GM12878 (cell line): ENCODE measurements around the gene LARGE1. TPM values are rescaled to one million over a fixed set of nuclear protein-coding genes. Genes with fewer than 3 reads are reported as not detected.

ENCODE experiments used
- ATAC-seq: fragments of 200-7000 bp; cut with Tn5 transposase; 3 replicates; pipeline ENCODE4 v1.9.1; 2020; ENCODE audit warnings: mild to moderate bottlenecking, moderate library complexity
- BruUV-seq: library from RNA; stranded (reverse); fragments of 400-500 nt; replicated peaks from 2 replicates; lab custom pipeline; 2021; lab: Mats Ljungman, UMichigan
- CTCF ChIA-PET: fragments of 300-600 bp; sonication (Branson Sonifier 250); formaldehyde crosslinking; extraction: SDS; loops from one replicate; lab custom pipeline; 2021; ENCODE audit warnings: inconsistent platforms; lab: Yijun Ruan, JAX
- POLR2A ChIA-PET: fragments of 350-600 bp; formaldehyde crosslinking; extraction: SDS; loops from one replicate; lab custom pipeline; 2021; ENCODE audit warnings: inconsistent platforms; lab: Charles Lee
- RAD21 ChIA-PET: fragments of 300-600 bp; sonication (Branson Sonifier 250); formaldehyde crosslinking; loops from one replicate; lab custom pipeline; 2023; ENCODE audit warnings: antibody characterized with exemption; ENCODE audit not compliant: unreplicated experiment; lab: Charles Lee
- SMC1A ChIA-PET: fragments of 300-600 bp; sonication (Branson Sonifier 250); formaldehyde crosslinking; loops from one replicate; lab custom pipeline; 2023; ENCODE audit not compliant: unreplicated experiment, uncharacterized antibody; lab: Charles Lee
- DNase-seq: peaks from one replicate; pipeline ENCODE4 v3.0.0-alpha.2; 2011; ENCODE audit warnings: low read depth, low spot score
- FAIRE-seq: peaks from 3 replicates; lab custom pipeline; 2011; peaks lifted over from hg19 to GRCh38; lab: Jason Lieb, UNC
- H2AFZ ChIP-seq: 2 replicates; pipeline ENCODE4 v1.6.0; 2011; ENCODE audit warnings: low read depth, low read length, control low read depth; ENCODE audit not compliant: control insufficient read depth
- H3K27ac ChIP-seq: 2 replicates; pipeline ENCODE4 v1.5.1; 2011; ENCODE audit warnings: control low read depth; ENCODE audit not compliant: control insufficient read depth, insufficient read depth
- H3K27me3 ChIP-seq, 2 experiments: replicated peaks in 1 of 2; 2 replicates each; pipeline versions ENCODE4 v1.6.0 to v1.6.1; 2011; ENCODE audit warnings: low read length in 1 of 2; ENCODE audit not compliant: control insufficient read depth in 2 of 2, insufficient read depth in 2 of 2
- H3K36me3 ChIP-seq, 2 experiments: 2 replicates each; pipeline ENCODE4 v1.5.1; 2011; ENCODE audit warnings: low read length in 1 of 2; ENCODE audit not compliant: control insufficient read depth in 2 of 2, insufficient read depth in 2 of 2
- H3K4me1 ChIP-seq: 2 replicates; pipeline ENCODE4 v1.6.1; 2011; ENCODE audit warnings: mild to moderate bottlenecking, low read length, moderate library complexity, mixed read lengths; ENCODE audit not compliant: control insufficient read depth, insufficient read depth
- H3K4me2 ChIP-seq: 2 replicates; pipeline ENCODE4 v1.6.0; 2011; ENCODE audit warnings: control low read depth; ENCODE audit not compliant: control insufficient read depth, insufficient read depth
- H3K4me3 ChIP-seq: fragments of 200-600 bp; sonication (generic); 2 replicates; pipeline ENCODE4 v1.5.1; 2016
- H3K79me2 ChIP-seq: 2 replicates; pipeline ENCODE4 v1.6.0; 2011; ENCODE audit warnings: low read length; ENCODE audit not compliant: control insufficient read depth, insufficient read depth
- H3K9ac ChIP-seq: 2 replicates; pipeline ENCODE4 v1.8.0; 2011; ENCODE audit warnings: low read length, control low read depth, mixed read lengths; ENCODE audit not compliant: control insufficient read depth, insufficient read depth
- H3K9me3 ChIP-seq: replicated peaks from 3 replicates; pipeline ENCODE4 v1.5.1; 2011; ENCODE audit warnings: mild to moderate bottlenecking, low read length; ENCODE audit not compliant: control insufficient read depth, insufficient read depth
- H4K20me1 ChIP-seq: 2 replicates; pipeline ENCODE4 v1.6.0; 2011; ENCODE audit not compliant: control insufficient read depth, insufficient read depth
- GABPA ChIP-seq: IDR thresholded peaks from 2 replicates; pipeline ENCODE4 v1.6.1; 2014; ENCODE audit warnings: antibody characterized with exemption, low read depth, mild to moderate bottlenecking, inconsistent platforms
- HDGF ChIP-seq: fragments of 450-650 bp; IDR thresholded peaks from 2 replicates; pipeline ENCODE4 v1.6.1; 2016; ENCODE audit warnings: antibody characterized with exemption
- IKZF1 ChIP-seq: fragments of 450-650 bp; conservative IDR thresholded peaks from 2 replicates; pipeline ENCODE4 v1.6.1; 2017; ENCODE audit warnings: antibody characterized with exemption, mild to moderate bottlenecking
- IKZF2 ChIP-seq, 2 experiments: fragments of 450-650 bp; IDR thresholded peaks; 2 replicates each; pipeline ENCODE4 v1.6.1; 2017; ENCODE audit warnings: mild to moderate bottlenecking in 2 of 2, moderate library complexity in 2 of 2
- KLF5 ChIP-seq: fragments of 450-650 bp; IDR thresholded peaks from 2 replicates; pipeline ENCODE4 v1.6.1; 2014; ENCODE audit warnings: mild to moderate bottlenecking; ENCODE audit not compliant: partially characterized antibody
- LARP7 ChIP-seq: fragments of 450-650 bp; IDR thresholded peaks from 2 replicates; pipeline ENCODE4 v1.6.1; 2017; ENCODE audit warnings: mild to moderate bottlenecking
- NFXL1 ChIP-seq: fragments of 450-650 bp; IDR thresholded peaks from 2 replicates; pipeline ENCODE4 v1.6.1; 2017; ENCODE audit warnings: antibody characterized with exemption, mild to moderate bottlenecking, borderline replicate concordance
- NFYA ChIP-seq: IDR thresholded peaks from 2 replicates; pipeline ENCODE4 v1.6.1; 2011; ENCODE audit warnings: low read depth, mild to moderate bottlenecking, low read length, improper control_type of control experiment, borderline replicate concordance
- POLR2A ChIP-seq: IDR thresholded peaks from 2 replicates; pipeline ENCODE4 v1.6.1; 2011; ENCODE audit warnings: low read depth, mild to moderate bottlenecking, low read length
- POU2F2 ChIP-seq: IDR thresholded peaks from 3 replicates; pipeline ENCODE4 v1.6.1; 2011; ENCODE audit warnings: low read depth, mild to moderate bottlenecking, low read length, borderline replicate concordance
- SREBF2 ChIP-seq: IDR thresholded peaks from 2 replicates; pipeline ENCODE4 v1.6.1; 2012; ENCODE audit warnings: mild to moderate bottlenecking, low read length
- TAF1 ChIP-seq: IDR thresholded peaks from 2 replicates; pipeline ENCODE4 v1.6.1; 2011; ENCODE audit warnings: mild to moderate bottlenecking, low read depth, low read length, borderline replicate concordance
- ZNF207 ChIP-seq: fragments of 450-650 bp; IDR thresholded peaks from 2 replicates; pipeline ENCODE4 v1.6.1; 2014; ENCODE audit warnings: antibody characterized with exemption, mild to moderate bottlenecking, borderline replicate concordance
- ZZZ3 ChIP-seq: IDR thresholded peaks from 2 replicates; pipeline ENCODE4 v1.6.1; 2011; ENCODE audit warnings: low read depth; ENCODE audit not compliant: control insufficient read depth, insufficient read length
- WGBS: methylation state at CpG from one replicate; pipeline ENCODE4 v1.1.6; 2016; ENCODE audit warnings: low lambda C conversion rate; ENCODE audit not compliant: insufficient replicate concordance, insufficient coverage; ENCODE audit errors: missing lambda C conversion rate; 5-methylcytosine and 5-hydroxymethylcytosine counted together
- in situ Hi-C: fragments of 300-500 bp; cut with MboI; formaldehyde crosslinking; loops from 9 replicates; pipeline ENCODE4 v1.14.3; 2018; ENCODE audit warnings: mixed read lengths
- intact Hi-C: fragments of 100-400 bp; cut with micrococcal nuclease; formaldehyde crosslinking; loops from one replicate; pipeline ENCODE4 v1.14.2; 2022; ENCODE audit not compliant: unreplicated experiment
- polyA plus RNA-seq, 11 experiments: library from polyadenylated mRNA; depleted of rRNA in 4 of 11; unstranded in 6 of 11; stranded (reverse) in 5 of 11; fragments of >200 nt; fragmentation: Nextera tagmentation in 4 of 11; fragmentation: Illumina TruSeq in 1 of 11; extraction: Ambion mirVana in 4 of 11; extraction: Trizol in 1 of 11; gene quantifications; 1 replicate in 1 of 11; 2 replicates in 10 of 11; pipeline versions ENCODE4 v1.2.1 to v1.2.3, GENCODE V29; 2011 to 2016; ENCODE audit warnings: inconsistent platforms in 2 of 11, missing spikeins in 2 of 11, low read depth in 1 of 11
- total RNA-seq, 4 experiments: library from RNA; depleted of rRNA in 3 of 4; stranded (reverse); fragments of >200 nt in 3 of 4; fragmentation: Illumina TruSeq in 1 of 4; extraction: Trizol in 1 of 4; gene quantifications; 2 replicates each; pipeline versions ENCODE4 v1.2.1 to v1.2.3, GENCODE V29; 2013 to 2021
- TF ChIP-seq, protein P1 (sequence below): IDR thresholded peaks from 2 replicates; pipeline ENCODE4 v1.6.1; 2012; ENCODE audit warnings: mild to moderate bottlenecking, low read depth, low read length
- TF ChIP-seq, protein P2 (sequence below): fragments of 150-350 bp; IDR thresholded peaks from 2 replicates; pipeline ENCODE4 v1.6.1; 2014; ENCODE audit warnings: mild to moderate bottlenecking, low read depth, low read length

Gene LARGE1
- total and polyA plus RNA-seq, 10 of the 15 experiments (the other 5 are each of a cell fraction or from before 2014, with no cell fraction given) = 3.2 to 41.4 (median 17.3) TPM

- Histone ChIP-seq H3K9ac (no peak overlapping the region), H4K20me1 (no peaks in the 10 kb centered on the region), H3K9me3 (no peaks in the 10 kb centered on the region), H3K4me2 (no peak overlapping the region), H3K4me3 (no peak overlapping the region), H3K27me3 (no peaks in the 10 kb centered on the region), H3K4me1 (no peaks in the 10 kb centered on the region), H2AFZ (no peak overlapping the region), H3K79me2 (no peaks in the 10 kb centered on the region), H3K36me3 (no peaks in the 10 kb centered on the region; a peak in 1 of 4 replicates), H3K27ac (no peak overlapping the region)
- WGBS = 91% methylated on average over 8 of the region's 8 CpGs
- ChIA-PET SMC1A (no interaction called here), RAD21 (no interaction called here), CTCF (no interaction called here), POLR2A (no interaction called here)
- DNase-seq (no peak), ATAC-seq (no peak), FAIRE-seq (no peak)
- TF ChIP-seq GABPA (no peak), TAF1 (no peak), NFXL1 (no peak), IKZF2 (IDR thresholded peaks at IDR 0.05) (no peak), POLR2A (no peak), ZNF207 (no peak), LARP7 (no peak), POU2F2 (no peak), NFYA (no peak), IKZF1 (no peak), HDGF (no peak), KLF5 (no peak), SREBF2 (no peak), ZZZ3 (no peak)
- TF ChIP-seq, protein P1, sequence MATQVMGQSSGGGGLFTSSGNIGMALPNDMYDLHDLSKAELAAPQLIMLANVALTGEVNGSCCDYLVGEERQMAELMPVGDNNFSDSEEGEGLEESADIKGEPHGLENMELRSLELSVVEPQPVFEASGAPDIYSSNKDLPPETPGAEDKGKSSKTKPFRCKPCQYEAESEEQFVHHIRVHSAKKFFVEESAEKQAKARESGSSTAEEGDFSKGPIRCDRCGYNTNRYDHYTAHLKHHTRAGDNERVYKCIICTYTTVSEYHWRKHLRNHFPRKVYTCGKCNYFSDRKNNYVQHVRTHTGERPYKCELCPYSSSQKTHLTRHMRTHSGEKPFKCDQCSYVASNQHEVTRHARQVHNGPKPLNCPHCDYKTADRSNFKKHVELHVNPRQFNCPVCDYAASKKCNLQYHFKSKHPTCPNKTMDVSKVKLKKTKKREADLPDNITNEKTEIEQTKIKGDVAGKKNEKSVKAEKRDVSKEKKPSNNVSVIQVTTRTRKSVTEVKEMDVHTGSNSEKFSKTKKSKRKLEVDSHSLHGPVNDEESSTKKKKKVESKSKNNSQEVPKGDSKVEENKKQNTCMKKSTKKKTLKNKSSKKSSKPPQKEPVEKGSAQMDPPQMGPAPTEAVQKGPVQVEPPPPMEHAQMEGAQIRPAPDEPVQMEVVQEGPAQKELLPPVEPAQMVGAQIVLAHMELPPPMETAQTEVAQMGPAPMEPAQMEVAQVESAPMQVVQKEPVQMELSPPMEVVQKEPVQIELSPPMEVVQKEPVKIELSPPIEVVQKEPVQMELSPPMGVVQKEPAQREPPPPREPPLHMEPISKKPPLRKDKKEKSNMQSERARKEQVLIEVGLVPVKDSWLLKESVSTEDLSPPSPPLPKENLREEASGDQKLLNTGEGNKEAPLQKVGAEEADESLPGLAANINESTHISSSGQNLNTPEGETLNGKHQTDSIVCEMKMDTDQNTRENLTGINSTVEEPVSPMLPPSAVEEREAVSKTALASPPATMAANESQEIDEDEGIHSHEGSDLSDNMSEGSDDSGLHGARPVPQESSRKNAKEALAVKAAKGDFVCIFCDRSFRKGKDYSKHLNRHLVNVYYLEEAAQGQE = no peak
- TF ChIP-seq, protein P2, sequence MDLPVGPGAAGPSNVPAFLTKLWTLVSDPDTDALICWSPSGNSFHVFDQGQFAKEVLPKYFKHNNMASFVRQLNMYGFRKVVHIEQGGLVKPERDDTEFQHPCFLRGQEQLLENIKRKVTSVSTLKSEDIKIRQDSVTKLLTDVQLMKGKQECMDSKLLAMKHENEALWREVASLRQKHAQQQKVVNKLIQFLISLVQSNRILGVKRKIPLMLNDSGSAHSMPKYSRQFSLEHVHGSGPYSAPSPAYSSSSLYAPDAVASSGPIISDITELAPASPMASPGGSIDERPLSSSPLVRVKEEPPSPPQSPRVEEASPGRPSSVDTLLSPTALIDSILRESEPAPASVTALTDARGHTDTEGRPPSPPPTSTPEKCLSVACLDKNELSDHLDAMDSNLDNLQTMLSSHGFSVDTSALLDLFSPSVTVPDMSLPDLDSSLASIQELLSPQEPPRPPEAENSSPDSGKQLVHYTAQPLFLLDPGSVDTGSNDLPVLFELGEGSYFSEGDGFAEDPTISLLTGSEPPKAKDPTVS = no peak
- in situ Hi-C loops = no loop called here
- BruUV-seq = no TSS peak
- intact Hi-C loops = no loop called here
Observed at GRCh38 chr22:33625959-33626358, 294.3 kb downstream of the LARGE1 start.
